AG04450 (cell line): Measurements from ENCODE around the gene ANO10. TPM values are rescaled to one million over a fixed set of nuclear protein-coding genes. Genes with fewer than 3 reads are reported as not detected.

Experiments used
- CTCF ChIA-PET: fragments of 300-600, 350-600 bp; formaldehyde crosslinking; extraction: SDS; loops from one replicate; lab custom pipeline; 2022; ENCODE audit warnings: antibody characterized with exemption, inconsistent platforms; lab: Charles Lee
- POLR2A ChIA-PET: fragments of 350-600 bp; formaldehyde crosslinking; extraction: SDS; loops from one replicate; lab custom pipeline; 2021; ENCODE audit warnings: antibody characterized with exemption, inconsistent platforms; lab: Yijun Ruan, JAX
- DNase-seq: peaks from one replicate; pipeline ENCODE4 v3.0.0-alpha.2; 2011; ENCODE audit warnings: low read depth, low spot score
- H3K27ac ChIP-seq: one replicate; pipeline ENCODE4 v1.5.1; 2012; ENCODE audit warnings: low read depth, low read length, control low read depth
- H3K27me3 ChIP-seq: one replicate; pipeline ENCODE4 v1.6.0; 2012; ENCODE audit warnings: low read length; ENCODE audit not compliant: control insufficient read depth, insufficient read depth
- H3K4me3 ChIP-seq: 2 replicates; pipeline ENCODE4 v1.5.1; 2011; ENCODE audit warnings: mild to moderate bottlenecking, low read depth, low read length, control low read depth
- H3K9me3 ChIP-seq: 2 replicates; pipeline ENCODE4 v1.5.1; 2012; ENCODE audit warnings: low read length; ENCODE audit not compliant: control insufficient read depth, insufficient read depth
- polyA plus RNA-seq: library from polyadenylated mRNA; depleted of rRNA; stranded (reverse); fragments of >200 nt; gene quantifications from 2 replicates; pipeline ENCODE4 v1.2.3, GENCODE V29; 2011
- TF ChIP-seq, protein P1 (sequence below): IDR thresholded peaks from 2 replicates; pipeline ENCODE4 v1.5.1; 2011; ENCODE audit warnings: low read depth, low read length, control low read depth, inconsistent platforms

The ANO10 gene
- polyA plus RNA-seq, 1 experiment: 87.1 TPM

DNA sequence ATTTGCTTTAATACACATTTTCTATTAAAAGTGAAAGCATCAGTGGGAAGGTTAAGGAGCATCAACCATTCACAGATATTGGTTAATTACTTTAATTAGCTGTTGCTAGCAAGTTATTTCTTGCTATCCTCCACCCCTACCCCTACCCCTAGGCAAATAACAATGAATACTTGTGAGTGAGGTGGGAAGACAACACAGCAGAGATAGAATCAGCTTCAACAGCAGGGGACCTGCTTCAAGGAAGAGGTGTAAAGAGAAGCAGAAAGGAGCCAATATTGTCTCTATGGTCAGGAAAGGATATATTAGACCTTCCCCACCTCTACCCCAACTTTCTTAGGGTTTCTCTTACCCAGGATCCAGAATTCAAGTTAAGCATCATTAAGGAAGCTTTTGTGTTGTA is 186.1 kb downstream of the ANO10 start:
- Histone ChIP-seq H3K27ac (no peak overlapping the region), H3K4me3 (no peak overlapping the region), H3K9me3 (peaks cover 3% of the 10 kb centered on the region; the same call in 1 of the 2 replicates), H3K27me3 (no peaks in the 10 kb centered on the region)
- CTCF ChIA-PET: no interaction called here
- POLR2A ChIA-PET: no interaction called here
- no peak for DNase-seq
- TF ChIP-seq, protein P1, sequence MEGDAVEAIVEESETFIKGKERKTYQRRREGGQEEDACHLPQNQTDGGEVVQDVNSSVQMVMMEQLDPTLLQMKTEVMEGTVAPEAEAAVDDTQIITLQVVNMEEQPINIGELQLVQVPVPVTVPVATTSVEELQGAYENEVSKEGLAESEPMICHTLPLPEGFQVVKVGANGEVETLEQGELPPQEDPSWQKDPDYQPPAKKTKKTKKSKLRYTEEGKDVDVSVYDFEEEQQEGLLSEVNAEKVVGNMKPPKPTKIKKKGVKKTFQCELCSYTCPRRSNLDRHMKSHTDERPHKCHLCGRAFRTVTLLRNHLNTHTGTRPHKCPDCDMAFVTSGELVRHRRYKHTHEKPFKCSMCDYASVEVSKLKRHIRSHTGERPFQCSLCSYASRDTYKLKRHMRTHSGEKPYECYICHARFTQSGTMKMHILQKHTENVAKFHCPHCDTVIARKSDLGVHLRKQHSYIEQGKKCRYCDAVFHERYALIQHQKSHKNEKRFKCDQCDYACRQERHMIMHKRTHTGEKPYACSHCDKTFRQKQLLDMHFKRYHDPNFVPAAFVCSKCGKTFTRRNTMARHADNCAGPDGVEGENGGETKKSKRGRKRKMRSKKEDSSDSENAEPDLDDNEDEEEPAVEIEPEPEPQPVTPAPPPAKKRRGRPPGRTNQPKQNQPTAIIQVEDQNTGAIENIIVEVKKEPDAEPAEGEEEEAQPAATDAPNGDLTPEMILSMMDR: no peak

DNA sequence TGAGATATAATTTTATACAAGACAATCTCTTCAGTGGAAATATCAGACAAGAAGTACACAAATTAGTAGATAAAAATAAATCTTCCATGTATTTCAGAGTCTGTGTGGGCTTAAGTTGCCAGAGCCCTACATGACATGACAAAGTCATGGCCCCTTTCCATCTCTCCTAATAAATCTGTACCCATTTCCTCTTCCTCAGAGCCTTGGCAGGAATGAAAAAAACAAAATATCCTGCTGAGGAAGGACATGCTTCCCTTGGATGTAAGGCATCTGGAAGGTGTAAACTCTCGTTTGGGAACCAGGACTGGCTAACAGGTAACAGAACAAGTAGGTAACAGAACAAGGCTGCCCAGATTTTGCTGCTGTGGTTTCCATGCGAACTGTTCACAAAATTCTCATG is 187.4 kb downstream of the ANO10 start:
- Histone ChIP-seq H3K27me3 (no peaks in the 10 kb centered on the region), H3K9me3 (peaks cover 3% of the 10 kb centered on the region; the same call in 1 of the 2 replicates), H3K27ac (no peak overlapping the region), H3K4me3 (no peak overlapping the region)
- no peak for DNase-seq
- POLR2A ChIA-PET: no interaction called here
- CTCF ChIA-PET: no interaction called here
- TF ChIP-seq, protein P1: no peak

DNA sequence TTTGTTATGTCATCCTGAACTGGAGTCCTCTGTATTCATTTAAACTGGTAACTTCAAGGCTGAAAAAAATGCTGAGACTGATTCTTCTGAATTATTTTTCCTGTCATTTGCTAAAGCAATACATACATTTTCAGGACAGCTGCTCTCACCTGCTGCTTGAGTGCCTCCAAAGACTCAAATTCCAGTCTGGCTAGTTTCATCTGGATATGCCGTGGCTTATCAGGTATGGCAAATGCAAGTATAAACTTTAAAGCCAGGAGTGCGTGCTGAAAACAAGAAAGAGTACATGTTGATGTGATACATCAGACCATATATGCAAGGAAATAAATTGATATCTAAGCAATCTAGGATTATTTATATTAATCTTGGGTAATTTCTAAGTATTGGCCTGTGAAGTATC is 189.3 kb downstream of the ANO10 start:
- Histone ChIP-seq H3K4me3 (no peak overlapping the region), H3K9me3 (no peaks in the 10 kb centered on the region), H3K27me3 (no peaks in the 10 kb centered on the region), H3K27ac (no peak overlapping the region)
- ChIA-PET CTCF (no interaction called here), POLR2A (no interaction called here)
- TF ChIP-seq, protein P1: no peak
- DNase-seq: no peak

DNA sequence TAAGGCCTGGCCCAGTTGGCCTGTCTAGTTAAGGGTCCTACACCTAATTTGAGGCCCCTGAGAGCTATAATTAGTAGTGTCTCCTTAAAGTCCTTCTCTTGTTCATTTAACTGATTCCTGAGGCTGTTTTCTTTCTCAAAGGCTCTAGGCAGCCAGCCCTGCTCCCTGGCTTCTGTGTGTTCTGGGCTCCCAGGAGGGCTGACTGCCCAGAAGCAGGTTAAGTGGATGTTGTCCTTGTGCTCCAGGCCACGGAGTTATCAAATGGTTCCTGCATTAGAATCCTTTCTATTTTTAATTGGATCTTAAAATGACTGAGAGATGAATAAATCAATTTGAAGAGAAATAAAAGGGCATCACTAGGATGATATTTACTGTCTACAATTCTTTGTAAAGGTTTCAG is 195.4 kb downstream of the ANO10 start:
- no peak for DNase-seq
- Histone ChIP-seq H3K4me3 (no peak overlapping the region), H3K27me3 (no peaks in the 10 kb centered on the region), H3K9me3 (peaks cover 3% of the 10 kb centered on the region; the same call in 1 of the 2 replicates), H3K27ac (no peak overlapping the region)
- CTCF ChIA-PET: no interaction called here
- POLR2A ChIA-PET: no interaction called here
- TF ChIP-seq, protein P1: no peak

DNA sequence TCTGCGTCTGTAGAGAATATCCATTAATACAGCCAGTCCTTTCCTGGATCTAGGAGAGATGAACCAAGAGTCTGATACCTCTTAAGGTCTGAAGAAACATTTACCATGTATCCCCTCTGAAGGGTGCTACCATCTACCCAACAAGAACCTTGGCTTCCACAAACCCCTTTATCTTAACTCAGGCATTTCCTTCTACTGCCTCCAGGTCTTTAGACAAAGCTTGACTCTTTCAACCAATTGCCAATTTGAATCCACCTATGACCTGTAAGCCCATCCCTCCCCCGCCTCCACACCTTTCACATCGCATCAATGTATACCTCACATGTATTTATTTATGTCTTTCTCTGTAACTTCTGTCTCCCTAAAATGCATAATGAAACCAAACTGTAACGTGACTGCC is 196.0 kb downstream of the ANO10 start:
- Histone ChIP-seq H3K27me3 (no peaks in the 10 kb centered on the region), H3K4me3 (no peak overlapping the region), H3K27ac (no peak overlapping the region), H3K9me3 (peaks cover 3% of the 10 kb centered on the region; the same call in 1 of the 2 replicates)
- ChIA-PET POLR2A (no interaction called here), CTCF (no interaction called here)
- no peak for DNase-seq
- TF ChIP-seq, protein P1: no peak
